ENCODE data around the gene MAPK1IP1L. TPM values are rescaled to one million over a fixed set of nuclear protein-coding genes. Genes with fewer than 3 reads are reported as not detected.

MAPK1IP1L gene
- total and polyA plus RNA-seq, 2 of the 13 experiments (the other 11 are each of a cell fraction or from before 2014, with no cell fraction given) = 27.8 to 68.4 TPM

- TF ChIP-seq SALL1 (CRISPR knock-in tag; IDR thresholded peaks at IDR 0.05) = peak; percentile 95
- TF ChIP-seq ETS1 (CRISPR knock-in tag; IDR thresholded peaks at IDR 0.05) = no peak
- no peak for TF ChIP-seq SMARCE1 (IDR thresholded peaks at IDR 0.05; ENCODE audit: borderline replicate concordance)
- TF ChIP-seq ZBTB14 (CRISPR knock-in tag; IDR thresholded peaks at IDR 0.05) = no peak
- TF ChIP-seq TBX3 (IDR thresholded peaks at IDR 0.05; ENCODE audit: borderline replicate concordance) = peak; percentile 22; the same call in 1 of the 2 replicates
- no peak for TF ChIP-seq ZNF34 (CRISPR knock-in tag; IDR thresholded peaks at IDR 0.05; ENCODE audit: borderline replicate concordance)
- TF ChIP-seq ZNF546 (CRISPR knock-in tag; conservative IDR thresholded peaks at IDR 0.05) = no peak
- TF ChIP-seq RORA (CRISPR knock-in tag; IDR thresholded peaks at IDR 0.05) = no peak
- TF ChIP-seq FLYWCH1 (CRISPR knock-in tag; IDR thresholded peaks at IDR 0.05) = no peak
- TF ChIP-seq ARID3A (IDR thresholded peaks at IDR 0.05; ENCODE audit: low read depth, low read length) = 0 out of 2 replicates have a peak, but pooled peaks have one; percentile 31
- TF ChIP-seq ZNF644 (CRISPR knock-in tag; IDR thresholded peaks at IDR 0.05; ENCODE audit: low read depth) = no peak
- TF ChIP-seq, protein P1, sequence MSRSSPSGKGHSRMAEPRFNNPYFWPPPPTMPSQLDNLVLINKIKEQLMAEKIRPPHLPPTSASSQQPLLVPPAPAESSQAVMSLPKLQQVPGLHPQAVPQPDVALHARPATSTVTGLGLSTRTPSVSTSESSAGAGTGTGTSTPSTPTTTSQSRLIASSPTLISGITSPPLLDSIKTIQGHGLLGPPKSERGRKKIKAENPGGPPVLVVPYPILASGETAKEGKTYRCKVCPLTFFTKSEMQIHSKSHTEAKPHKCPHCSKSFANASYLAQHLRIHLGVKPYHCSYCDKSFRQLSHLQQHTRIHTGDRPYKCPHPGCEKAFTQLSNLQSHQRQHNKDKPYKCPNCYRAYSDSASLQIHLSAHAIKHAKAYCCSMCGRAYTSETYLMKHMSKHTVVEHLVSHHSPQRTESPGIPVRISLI (CRISPR knock-in tag; IDR thresholded peaks at IDR 0.05; ENCODE audit: borderline replicate concordance) = 0 out of 2 replicates have a peak, but pooled peaks have one; percentile 69
- peak; percentile 82 for TF ChIP-seq HMG20B (CRISPR knock-in tag; conservative IDR thresholded peaks at IDR 0.05)
- TF ChIP-seq, protein P2, sequence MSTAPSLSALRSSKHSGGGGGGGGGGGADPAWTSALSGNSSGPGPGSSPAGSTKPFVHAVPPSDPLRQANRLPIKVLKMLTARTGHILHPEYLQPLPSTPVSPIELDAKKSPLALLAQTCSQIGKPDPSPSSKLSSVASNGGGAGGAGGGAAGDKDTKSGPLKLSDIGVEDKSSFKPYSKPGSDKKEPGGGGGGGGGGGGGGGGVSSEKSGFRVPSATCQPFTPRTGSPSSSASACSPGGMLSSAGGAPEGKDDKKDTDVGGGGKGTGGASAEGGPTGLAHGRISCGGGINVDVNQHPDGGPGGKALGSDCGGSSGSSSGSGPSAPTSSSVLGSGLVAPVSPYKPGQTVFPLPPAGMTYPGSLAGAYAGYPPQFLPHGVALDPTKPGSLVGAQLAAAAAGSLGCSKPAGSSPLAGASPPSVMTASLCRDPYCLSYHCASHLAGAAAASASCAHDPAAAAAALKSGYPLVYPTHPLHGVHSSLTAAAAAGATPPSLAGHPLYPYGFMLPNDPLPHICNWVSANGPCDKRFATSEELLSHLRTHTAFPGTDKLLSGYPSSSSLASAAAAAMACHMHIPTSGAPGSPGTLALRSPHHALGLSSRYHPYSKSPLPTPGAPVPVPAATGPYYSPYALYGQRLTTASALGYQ (CRISPR knock-in tag; IDR thresholded peaks at IDR 0.05) = peak; percentile 50; the same call in 1 of the 2 replicates
These were observed 51.7 kb downstream of the MAPK1IP1L start (continued) for GRCh38 chr14:55103005-55103640.

Measured in HepG2 (cell line).